ENCODE results near the gene ANKRD24.

Gene ANKRD24

DNA sequence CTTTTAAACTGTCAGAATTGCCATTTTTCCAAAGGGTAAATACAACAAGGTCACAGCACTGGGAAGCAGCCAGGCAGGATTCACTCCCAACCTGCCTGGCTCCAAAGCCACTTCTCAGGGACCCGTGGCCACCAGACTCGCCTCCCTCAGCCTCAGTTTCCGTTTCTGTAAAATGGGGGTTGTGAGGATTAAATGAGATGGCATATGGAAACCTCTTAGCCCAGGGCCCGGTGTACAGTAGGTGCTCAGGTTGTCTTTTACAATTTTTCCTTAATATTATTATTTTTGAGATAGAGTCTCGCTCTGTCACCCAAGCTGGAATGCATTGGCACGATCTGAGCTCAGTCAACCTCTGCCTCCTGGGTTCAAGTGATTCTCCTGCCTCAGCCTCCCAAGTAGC, 74.5 kb downstream of the ANKRD24 start:
- ChIA-PET POLR2A (interaction anchor here (0.7 kb wide), 1 partner anchor 8 kb away, joined by 5 read pairs; no protein-coding TSS in a partner anchor), CTCF (interaction anchor here (2.7 kb wide), 1 partner anchor 10 kb away, joined by 19 read pairs; no protein-coding TSS in a partner anchor)
- Histone ChIP-seq H3K9me3 (ENCODE audit: control insufficient read depth, insufficient read depth, low read depth, low read length) (no peaks in the 10 kb centered on the region), H3K4me3 (ENCODE audit: low read depth, low read length) (no peak overlapping the region), H3K4me1 (ENCODE audit: control insufficient read depth, insufficient read depth, low read length) (no peaks in the 10 kb centered on the region), H3K27ac (ENCODE audit: extremely low read depth, low read depth, low read length) (no peak overlapping the region), H3K36me3 (ENCODE audit: control insufficient read depth in 2 of 2, insufficient read depth in 1 of 2, low read length in 2 of 2) (peaks cover 27 to 71% of the 10 kb centered on the region in 2 experiments; a peak in 2 of 3 replicates)
- peak; percentile 81 for TF ChIP-seq ZNF664 (tag by site-specific recombination; IDR thresholded peaks at IDR 0.05)
- TF ChIP-seq ZNF404 (tag by site-specific recombination; IDR thresholded peaks at IDR 0.05): no peak

DNA sequence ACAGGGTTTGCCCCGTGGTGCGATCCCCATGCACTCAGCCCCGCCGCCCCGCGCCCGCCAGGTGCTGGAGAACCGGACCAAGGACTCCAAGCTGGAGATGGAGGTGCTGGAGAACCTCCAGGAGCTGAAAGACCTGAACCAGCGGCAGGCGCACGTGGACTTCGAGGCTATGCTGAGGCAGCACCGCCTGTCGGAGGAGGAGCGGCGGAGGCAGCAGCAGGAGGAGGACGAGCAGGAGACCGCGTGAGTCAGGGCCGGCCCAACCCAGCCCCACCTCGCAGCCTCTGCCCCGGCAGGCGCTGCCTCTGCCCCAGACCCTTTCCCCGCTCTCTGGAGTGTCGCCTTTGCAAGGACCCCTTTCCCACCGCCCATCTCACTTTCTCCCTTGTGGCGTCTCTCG, 75.7 kb downstream of the ANKRD24 start:
- no peaks in the 10 kb centered on the region for H3K4me1 ChIP-seq (ENCODE audit: control insufficient read depth, insufficient read depth, low read length)
- CTCF ChIA-PET: interaction anchor here (1.2 kb wide), 1 partner anchor 9 kb away, joined by 4 read pairs; no protein-coding TSS in a partner anchor
- no peak overlapping the region for H3K27ac ChIP-seq (ENCODE audit: extremely low read depth, low read depth, low read length)
- H3K4me3 ChIP-seq (ENCODE audit: low read depth, low read length): no peak overlapping the region
- POLR2A ChIA-PET: interaction anchor here (0.6 kb wide), 1 partner anchor 415 kb away, joined by 3 read pairs; no protein-coding TSS in a partner anchor
- no peaks in the 10 kb centered on the region for H3K9me3 ChIP-seq (ENCODE audit: control insufficient read depth, insufficient read depth, low read depth, low read length)
- no peak for TF ChIP-seq ZNF157 (tag by site-specific recombination; IDR thresholded peaks at IDR 0.05)
- H3K36me3 ChIP-seq (ENCODE audit: control insufficient read depth in 2 of 2, insufficient read depth in 1 of 2, low read length in 2 of 2): peaks cover 24 to 65% of the 10 kb centered on the region in 2 experiments; a peak in 2 of 3 replicates

- H3K9me3 ChIP-seq (ENCODE audit: control insufficient read depth, insufficient read depth, low read depth, low read length): no peaks in the 10 kb centered on the region
- no peak overlapping the region for H3K27ac ChIP-seq (ENCODE audit: extremely low read depth, low read depth, low read length)
- CTCF ChIA-PET: interaction anchor here (0.6 to 1.0 kb wide), 3 partner anchors 27 to 265 kb away, joined by 3 to 6 read pairs (median 3); no protein-coding TSS in a partner anchor
- H3K4me1 ChIP-seq (ENCODE audit: control insufficient read depth, insufficient read depth, low read length): no peaks in the 10 kb centered on the region
- POLR2A ChIA-PET: interaction anchor here (1.3 kb wide), 1 partner anchor 83 kb away, joined by 4 read pairs; the partner anchor contains the start of gene MPND
- H3K36me3 ChIP-seq (ENCODE audit: control insufficient read depth in 2 of 2, insufficient read depth in 1 of 2, low read length in 2 of 2): peaks cover 14 to 52% of the 10 kb centered on the region in 2 experiments; a peak in 2 of 3 replicates
- TF ChIP-seq, protein P1, sequence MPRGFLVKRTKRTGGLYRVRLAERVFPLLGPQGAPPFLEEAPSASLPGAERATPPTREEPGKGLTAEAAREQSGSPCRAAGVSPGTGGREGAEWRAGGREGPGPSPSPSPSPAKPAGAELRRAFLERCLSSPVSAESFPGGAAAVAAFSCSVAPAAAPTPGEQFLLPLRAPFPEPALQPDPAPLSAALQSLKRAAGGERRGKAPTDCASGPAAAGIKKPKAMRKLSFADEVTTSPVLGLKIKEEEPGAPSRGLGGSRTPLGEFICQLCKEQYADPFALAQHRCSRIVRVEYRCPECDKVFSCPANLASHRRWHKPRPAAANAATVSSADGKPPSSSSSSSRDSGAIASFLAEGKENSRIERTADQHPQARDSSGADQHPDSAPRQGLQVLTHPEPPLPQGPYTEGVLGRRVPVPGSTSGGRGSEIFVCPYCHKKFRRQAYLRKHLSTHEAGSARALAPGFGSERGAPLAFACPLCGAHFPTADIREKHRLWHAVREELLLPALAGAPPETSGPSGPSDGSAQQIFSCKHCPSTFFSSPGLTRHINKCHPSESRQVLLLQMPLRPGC (tag by site-specific recombination; IDR thresholded peaks at IDR 0.05): no peak
- peak; percentile 88 for TF ChIP-seq ZFP3 (tag by site-specific recombination; IDR thresholded peaks at IDR 0.05; ENCODE audit: low read depth)
- no peak overlapping the region for H3K4me3 ChIP-seq (ENCODE audit: low read depth, low read length)
Measured at GRCh38 chr19:4260613-4261191, 78.2 kb downstream of the ANKRD24 start.

DNA sequence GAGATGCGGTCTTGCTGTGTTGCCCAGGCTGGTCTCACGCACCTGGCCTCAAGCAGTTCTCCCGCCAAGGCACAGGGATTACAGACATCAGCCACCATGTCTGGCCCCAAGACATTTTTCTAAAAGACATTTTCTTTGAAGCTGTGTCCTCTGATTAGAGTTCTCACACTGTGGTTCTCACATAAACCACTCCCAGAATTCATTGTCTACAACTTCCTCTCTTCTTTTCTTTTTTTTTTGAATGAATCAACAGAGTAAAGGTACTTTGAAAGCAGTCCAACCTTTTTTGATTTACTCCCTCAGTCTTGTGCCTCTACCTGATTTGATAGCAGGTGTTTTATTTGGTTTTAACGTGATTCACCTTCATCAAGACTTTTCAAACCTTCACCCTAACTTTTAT, 82.3 kb downstream of the ANKRD24 start:
- Histone ChIP-seq H3K4me1 (ENCODE audit: control insufficient read depth, insufficient read depth, low read length) (no peaks in the 10 kb centered on the region), H3K4me3 (ENCODE audit: low read depth, low read length) (no peak overlapping the region), H3K36me3 (ENCODE audit: control insufficient read depth in 2 of 2, insufficient read depth in 1 of 2, low read length in 2 of 2) (peaks cover 21 to 43% of the 10 kb centered on the region in 2 experiments; a peak in 2 of 3 replicates), H3K9me3 (ENCODE audit: control insufficient read depth, insufficient read depth, low read depth, low read length) (no peaks in the 10 kb centered on the region), H3K27ac (ENCODE audit: extremely low read depth, low read depth, low read length) (no peak overlapping the region)
- POLR2A ChIA-PET: interaction anchor here (0.6 kb wide), 1 partner anchor 88 kb away, joined by 4 read pairs; no protein-coding TSS in a partner anchor
- no peak for TF ChIP-seq ZNF529 (tag by site-specific recombination; IDR thresholded peaks at IDR 0.05; ENCODE audit: insufficient replicate concordance)
- TF ChIP-seq OVOL3 (tag by site-specific recombination; IDR thresholded peaks at IDR 0.05): no peak
- TF ChIP-seq ZNF2 (tag by site-specific recombination; IDR thresholded peaks at IDR 0.05): no peak
- no peak for TF ChIP-seq ZNF473 (tag by site-specific recombination; IDR thresholded peaks at IDR 0.05)
- no peak for TF ChIP-seq ZNF701 (tag by site-specific recombination; IDR thresholded peaks at IDR 0.05)
- no peak for TF ChIP-seq SP7 (tag by site-specific recombination; IDR thresholded peaks at IDR 0.05)
- no peak for TF ChIP-seq PRDM10 (tag by site-specific recombination; IDR thresholded peaks at IDR 0.05)
- CTCF ChIA-PET: interaction anchor here (0.6 to 3.5 kb wide), 7 partner anchors 9 to 539 kb away, joined by 3 to 19 read pairs (median 3); no protein-coding TSS in a partner anchor
